ENCODE results near the gene BTBD9.
A peak's percentile ranks its signal among the peaks of the same experiment; 100 is the strongest.

The BTBD9 gene

DNA sequence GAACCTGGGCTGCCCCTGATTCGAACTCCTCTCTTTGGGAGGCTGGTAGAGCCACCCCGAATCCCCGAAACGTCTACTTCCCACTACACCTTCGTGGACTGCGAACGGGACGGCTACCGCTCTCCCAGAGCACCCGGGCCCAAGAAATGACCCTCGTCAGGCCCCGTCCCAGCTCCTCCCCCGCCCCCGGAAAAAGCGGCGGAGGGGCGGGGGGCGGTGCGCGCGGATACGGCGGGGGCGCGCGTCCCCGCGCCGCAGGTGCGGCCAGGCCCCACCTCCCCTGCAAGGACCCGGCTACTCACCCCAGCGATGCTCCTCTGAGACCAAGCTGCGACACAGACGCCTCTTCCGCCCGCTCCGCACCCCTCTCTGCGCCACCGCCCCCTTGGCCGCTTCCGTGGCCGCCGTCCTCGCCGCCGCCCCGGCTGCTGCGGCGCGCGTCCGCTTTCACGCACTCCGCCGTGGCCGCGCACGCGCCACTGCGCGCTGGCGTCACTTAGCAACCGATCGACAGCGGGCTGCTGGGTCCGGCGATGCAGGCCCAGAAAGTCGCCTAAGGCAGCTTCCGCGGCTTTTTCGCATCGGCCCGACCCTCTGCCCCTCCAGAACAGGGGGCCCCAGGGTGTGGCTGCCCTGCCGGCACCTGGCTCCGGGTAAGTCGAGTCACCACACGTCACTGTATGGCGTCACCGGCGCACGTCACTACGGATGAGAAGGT is at the start of gene BTBD9:
Gene BTBD9, minus strand, starts transcription at position 432 of the 718 bp plus-strand sequence.
- DNase-seq (ENCODE audit: low read depth in 2 of 2): peak; percentile 46 to 65

DNA sequence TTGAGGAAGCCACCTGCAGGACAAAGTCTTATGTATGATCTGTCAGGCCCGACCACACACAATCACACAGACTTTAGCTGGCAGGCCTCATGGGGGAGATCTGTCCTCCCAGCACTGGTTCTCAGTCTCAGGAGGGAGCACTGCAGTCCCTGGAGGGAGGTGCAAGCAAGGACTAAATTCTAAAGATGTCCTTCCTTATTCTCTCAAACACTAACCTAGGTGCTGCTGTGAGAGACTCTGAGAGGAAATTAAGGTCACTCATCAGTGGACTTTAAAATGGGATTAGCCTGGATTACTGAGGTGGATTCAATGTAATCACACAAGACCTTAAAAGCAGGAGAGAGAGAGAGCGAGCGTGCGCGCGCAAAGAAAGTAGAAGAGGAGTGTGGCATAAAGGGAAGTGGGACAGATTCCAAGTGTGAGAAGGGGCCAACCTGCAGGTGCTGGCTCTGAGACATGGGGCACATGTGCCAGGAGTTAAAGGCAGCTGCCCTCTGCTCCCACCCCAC is 48.9 kb upstream of the BTBD9 start:
- DNase-seq (ENCODE audit: low read depth in 2 of 2): no peak

DNA sequence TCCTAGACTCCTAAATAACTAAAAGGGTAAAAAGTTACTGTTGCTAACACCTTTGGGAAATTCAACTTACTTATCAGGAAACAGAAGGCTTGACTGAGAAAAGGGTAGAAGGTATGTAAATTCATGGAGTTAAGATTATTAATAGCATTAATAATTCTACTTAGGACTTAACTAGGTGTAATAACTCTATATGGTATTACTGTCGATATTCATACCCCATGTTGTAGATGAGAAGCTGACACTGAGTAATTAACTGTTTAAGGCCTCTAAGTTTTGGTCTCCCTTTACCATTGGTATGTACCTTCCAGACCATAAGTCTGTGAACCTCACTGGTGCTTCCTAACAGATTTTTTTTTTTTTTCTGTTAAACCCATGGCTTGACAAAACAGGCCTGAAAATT is 47.8 kb upstream of the BTBD9 start:
- DNase-seq (ENCODE audit: low read depth in 2 of 2): no peak

- no peak for DNase-seq (ENCODE audit: low read depth in 2 of 2)
These were observed 47.3 kb upstream of the BTBD9 start for GRCh38 chr6:38687043-38687353.

GRCh38 chr6:38686270-38687042 is 46.7 kb upstream of the BTBD9 start:
- no peak for DNase-seq (ENCODE audit: low read depth in 2 of 2)

DNA sequence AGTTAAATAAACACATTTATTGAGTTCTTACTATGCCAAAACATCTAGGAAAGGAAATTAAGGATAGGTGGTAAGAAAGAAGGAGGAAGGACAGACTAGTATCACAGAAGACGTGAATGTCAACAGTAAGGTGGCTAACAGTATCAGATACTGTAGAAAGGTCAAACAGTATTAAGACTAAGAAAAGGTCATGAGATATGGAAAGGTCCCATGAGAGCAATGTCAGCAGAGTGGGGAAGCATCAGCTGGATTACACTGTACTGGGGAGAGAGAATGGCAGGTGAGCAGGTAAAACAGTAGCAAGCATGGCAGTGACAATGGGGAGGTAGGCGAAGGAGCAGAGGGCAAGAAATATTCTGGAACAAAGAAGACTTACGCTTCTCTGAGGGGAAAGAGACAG is 45.2 kb upstream of the BTBD9 start:
- DNase-seq (ENCODE audit: low read depth in 2 of 2): no peak

DNA sequence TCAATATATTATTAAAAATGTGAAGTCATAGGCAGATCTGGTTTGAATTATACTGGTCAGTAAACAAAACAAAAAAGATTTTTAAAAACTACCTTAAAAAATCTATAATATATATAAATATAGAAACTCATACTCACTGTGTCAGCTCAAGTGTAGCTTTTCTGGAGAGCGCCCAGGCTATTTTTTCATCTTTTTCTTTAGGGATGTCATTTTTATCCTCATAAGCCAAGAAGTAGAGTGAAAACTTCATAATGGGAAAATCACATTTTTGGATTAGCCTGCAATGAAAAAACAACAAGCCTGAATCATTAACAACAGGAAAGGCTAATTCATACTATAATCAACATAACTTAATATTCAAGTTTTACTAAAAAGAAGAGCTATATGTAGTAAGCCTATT is 44.5 kb upstream of the BTBD9 start:
- DNase-seq (ENCODE audit: low read depth in 2 of 2): no peak

- DNase-seq (ENCODE audit: low read depth in 2 of 2): no peak
These were observed 42.1 kb upstream of the BTBD9 start for GRCh38 chr6:38681850-38682249.

DNA sequence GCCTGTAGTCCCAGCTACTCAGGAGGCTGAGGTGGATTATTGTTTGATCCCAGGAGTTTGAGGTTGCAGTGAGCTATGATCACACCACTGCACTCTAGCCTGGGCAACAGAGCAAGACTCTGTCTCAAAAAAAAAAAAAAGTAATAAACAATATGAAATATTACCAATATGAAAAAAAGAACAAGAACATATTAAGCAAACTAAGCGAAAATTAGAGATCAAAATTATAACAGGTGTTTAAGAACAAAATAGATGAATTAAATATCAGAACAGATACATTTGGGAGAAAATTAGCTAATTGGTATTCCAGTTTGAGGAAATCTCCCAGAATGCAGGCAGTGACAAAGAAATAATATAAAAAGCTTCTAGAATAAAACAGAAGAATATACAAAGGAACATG is 39.9 kb upstream of the BTBD9 start:
- no peak for DNase-seq (ENCODE audit: low read depth in 2 of 2)

DNA sequence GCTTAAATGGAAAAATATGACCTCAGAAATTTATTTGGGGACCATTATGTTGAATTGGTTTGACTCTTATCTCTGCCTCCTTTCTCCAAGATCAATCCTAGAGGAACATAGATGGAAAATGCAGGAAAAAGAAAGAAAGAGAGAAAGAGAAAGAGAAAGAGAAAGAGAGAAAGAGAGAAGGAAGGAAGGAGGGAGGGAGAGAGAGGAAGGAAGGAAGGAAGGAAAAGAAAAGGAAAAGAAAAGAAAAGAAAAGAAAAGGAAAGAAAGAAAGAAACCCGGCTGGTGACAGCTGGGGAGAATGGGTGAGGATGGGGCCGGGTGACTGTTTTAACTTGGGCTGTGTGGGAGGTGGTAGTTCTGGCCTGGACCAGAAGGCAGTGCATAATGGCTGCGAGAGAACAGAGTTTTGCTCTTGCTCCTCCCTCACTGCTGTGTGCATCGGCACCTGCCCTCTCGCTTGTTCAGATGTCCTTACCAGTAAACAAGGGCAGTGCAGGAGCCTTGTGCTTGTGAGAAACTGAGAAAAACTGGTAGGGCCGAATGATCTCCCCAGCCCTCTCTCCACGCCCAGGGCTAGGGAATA is 38.5 kb upstream of the BTBD9 start:
- DNase-seq (ENCODE audit: low read depth in 2 of 2): no peak

DNA sequence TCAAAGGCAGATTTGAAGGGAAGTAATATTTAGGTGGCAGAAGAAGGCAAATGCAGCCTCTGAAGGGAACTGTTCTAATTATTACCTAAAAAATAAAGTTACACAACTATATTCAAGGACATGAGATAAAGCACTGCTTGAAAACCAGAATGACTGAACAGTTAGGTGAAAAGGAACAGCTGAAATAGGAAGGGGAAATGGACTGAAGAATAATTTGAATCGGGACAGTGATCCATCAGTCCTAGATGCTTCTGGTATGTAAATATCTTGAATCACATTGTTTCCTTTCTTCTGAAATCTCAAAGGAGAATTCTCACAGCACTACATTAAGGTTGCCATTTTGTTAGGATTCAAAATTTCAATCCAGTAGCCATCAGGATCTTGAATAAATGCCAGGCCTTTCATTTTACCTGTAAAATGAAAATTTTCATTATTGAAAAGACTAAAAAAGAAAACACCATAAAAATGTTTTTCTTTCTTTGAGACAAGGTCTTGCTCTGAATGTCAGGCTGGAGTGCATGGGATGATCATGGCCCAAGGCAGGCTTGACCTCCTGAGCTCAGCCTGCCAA is 37.3 kb upstream of the BTBD9 start:
- DNase-seq (ENCODE audit: low read depth in 2 of 2): no peak

- no peak for DNase-seq (ENCODE audit: low read depth in 2 of 2)
These were observed 36.7 kb upstream of the BTBD9 start for GRCh38 chr6:38676236-38676973.

DNA sequence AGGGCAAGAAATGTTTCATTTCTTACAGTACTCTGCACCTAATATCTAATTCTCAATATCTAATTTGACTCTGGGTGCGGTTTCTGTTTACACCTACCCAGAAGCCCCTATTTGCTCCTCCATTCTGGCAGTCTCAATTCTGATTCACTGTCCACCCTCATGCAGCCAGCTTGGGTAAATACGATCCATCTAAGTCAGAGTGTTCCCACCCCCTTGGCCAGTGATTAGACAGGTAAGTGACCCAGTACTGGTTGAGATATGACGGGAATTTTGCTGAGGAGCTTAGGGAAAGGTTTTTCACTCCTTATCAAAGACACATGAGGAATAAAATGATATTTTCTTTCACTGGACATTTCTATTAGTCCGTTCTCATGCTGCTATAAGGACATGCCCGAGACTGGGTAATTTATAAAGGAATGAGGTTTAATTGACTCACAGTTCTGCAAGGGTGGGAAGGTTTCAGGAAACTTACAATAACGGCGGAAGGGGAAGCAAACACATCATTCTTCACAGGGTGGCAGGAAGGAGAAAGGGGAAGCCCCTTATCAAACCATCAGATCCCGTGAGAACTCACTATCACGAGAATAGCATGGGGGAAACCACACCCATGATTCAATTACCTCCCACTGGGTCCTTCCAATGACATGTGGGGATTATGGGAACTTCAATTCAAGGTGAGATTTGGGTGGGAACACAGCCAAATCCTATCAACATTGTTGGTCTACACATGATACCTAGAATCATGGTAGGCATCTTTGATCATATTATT is 33.9 kb upstream of the BTBD9 start:
- no peak for DNase-seq (ENCODE audit: low read depth in 2 of 2)

- no peak for DNase-seq (ENCODE audit: low read depth in 2 of 2)
These were observed 32.2 kb upstream of the BTBD9 start for GRCh38 chr6:38671885-38672467.

DNA sequence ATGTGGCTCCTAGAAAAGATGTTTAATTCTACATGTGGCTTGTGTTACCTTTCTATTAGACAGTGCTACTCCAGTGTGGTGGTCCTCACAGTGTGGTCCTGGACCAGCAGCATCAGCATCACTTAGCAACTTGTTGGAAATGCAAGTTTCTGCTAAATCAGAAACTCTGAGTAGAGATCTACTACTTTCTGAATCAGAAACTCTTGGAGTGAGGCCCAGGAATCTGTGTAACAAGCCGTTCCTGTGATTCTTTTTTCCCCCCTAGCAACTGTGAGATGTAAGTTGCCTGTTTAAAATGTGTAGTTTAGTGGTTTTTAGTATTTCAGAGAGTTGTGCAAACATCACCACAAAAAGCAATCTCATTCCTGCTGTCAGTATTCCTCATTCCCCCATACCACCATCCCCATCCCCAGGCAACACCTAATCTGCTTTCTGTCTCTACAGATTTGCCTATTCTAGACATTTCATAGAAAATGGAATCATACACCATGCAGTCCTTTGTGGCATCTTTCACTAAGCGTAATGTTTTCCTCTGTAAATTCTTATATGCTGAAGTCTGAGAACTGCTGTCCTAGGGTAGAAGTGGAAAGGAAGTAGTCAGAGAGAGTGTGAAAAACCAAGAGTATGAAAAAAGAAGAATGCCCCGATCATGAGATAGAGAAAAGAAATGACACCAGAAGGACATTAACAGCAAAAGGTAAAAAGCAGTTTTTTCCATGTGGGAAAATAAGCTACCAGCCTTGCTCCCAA is 18.9 kb upstream of the BTBD9 start:
- no peak for DNase-seq (ENCODE audit: low read depth in 2 of 2)

DNA sequence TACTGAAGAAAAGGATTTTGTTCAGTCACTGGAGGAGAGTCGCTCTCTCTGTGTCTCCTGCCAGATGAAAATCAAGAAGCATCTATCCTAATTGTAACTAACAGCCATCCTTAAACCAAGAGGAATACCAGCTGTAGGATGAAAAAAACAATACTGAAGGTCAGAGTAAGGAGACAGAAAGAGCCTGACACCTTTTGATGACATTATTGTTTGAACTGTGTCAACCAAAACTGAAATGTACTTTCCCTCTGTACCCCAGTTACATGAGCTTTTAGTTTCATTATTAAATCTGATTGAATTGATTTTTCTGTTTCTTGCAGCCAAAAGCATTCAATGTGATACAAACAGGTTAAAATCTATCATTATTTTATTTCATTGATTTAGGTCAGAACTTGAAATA is 17.2 kb upstream of the BTBD9 start:
- no peak for DNase-seq (ENCODE audit: low read depth in 2 of 2)

GRCh38 chr6:38654263-38654662 is 14.5 kb upstream of the BTBD9 start:
- no peak for DNase-seq (ENCODE audit: low read depth in 2 of 2)

GRCh38 chr6:38651121-38651784 is 11.5 kb upstream of the BTBD9 start:
- DNase-seq (ENCODE audit: low read depth in 2 of 2): no peak

- DNase-seq (ENCODE audit: low read depth in 2 of 2): no peak
These were observed 10.6 kb upstream of the BTBD9 start for GRCh38 chr6:38650207-38650752.

Measured in stimulated activated CD8-positive, alpha-beta memory T cell treated with anti-CD3 and anti-CD28 coated beads, Interleukin-15, amount 100 ng/mL, for 4 hours (primary cell).